DOHH2 (cell line): ENCODE measurements around the gene OGFOD2.

Source experiments
- H3F3A ChIP-seq: fragments of 200-600 bp; sonication (generic), shearing (Covaris generic); 2 replicates; pipeline ENCODE4 v1.6.0; 2016; ENCODE audit warnings: antibody characterized with exemption, mild to moderate bottlenecking; ENCODE audit not compliant: control insufficient read depth, insufficient read depth
- H3K27ac ChIP-seq: fragments of 200-600 bp; sonication (generic); 2 replicates; pipeline ENCODE4 v1.5.1; 2014; ENCODE audit warnings: low read depth, mild to moderate bottlenecking, low read length, moderate library complexity
- H3K27me3 ChIP-seq: fragments of 200-600 bp; sonication (generic); 2 replicates; pipeline ENCODE4 v1.6.1; 2014; ENCODE audit warnings: mild to moderate bottlenecking, low read length, mixed read lengths; ENCODE audit not compliant: control insufficient read depth
- H3K36me3 ChIP-seq: fragments of 200-600 bp; sonication (generic); 2 replicates; pipeline ENCODE4 v1.6.1; 2014; ENCODE audit warnings: mild to moderate bottlenecking, low read length, moderate library complexity, mixed read lengths; ENCODE audit not compliant: control insufficient read depth
- H3K4me1 ChIP-seq: fragments of 200-600 bp; sonication (generic); 2 replicates; pipeline ENCODE4 v1.6.1; 2014; ENCODE audit warnings: mild to moderate bottlenecking, low read length, mixed read lengths; ENCODE audit not compliant: control insufficient read depth
- H3K4me2 ChIP-seq: fragments of 200-600 bp; sonication (generic); 2 replicates; pipeline ENCODE4 v1.6.0; 2014; ENCODE audit warnings: mild to moderate bottlenecking, low read length, moderate library complexity
- H3K4me3 ChIP-seq: fragments of 200-600 bp; sonication (generic); 2 replicates; pipeline ENCODE4 v1.5.1; 2014; ENCODE audit warnings: mild to moderate bottlenecking, low read length, mixed read lengths
- H3K79me2 ChIP-seq: fragments of 200-600 bp; sonication (generic); 2 replicates; pipeline ENCODE4 v1.6.1; 2014; ENCODE audit warnings: mild to moderate bottlenecking, low read length, mixed read lengths; ENCODE audit not compliant: control insufficient read depth
- H3K9me2 ChIP-seq: fragments of 200-600 bp; sonication (generic); replicated peaks from 2 replicates; pipeline ENCODE4 v1.6.1; 2014; ENCODE audit warnings: mild to moderate bottlenecking, low read length, mixed read lengths; ENCODE audit not compliant: control insufficient read depth
- H3K9me3 ChIP-seq: fragments of 200-600 bp; sonication (generic); 2 replicates; pipeline ENCODE4 v1.6.1; 2014; ENCODE audit warnings: antibody characterized with exemption, low read length, mixed read lengths; ENCODE audit not compliant: control insufficient read depth, insufficient read depth
- H4K20me1 ChIP-seq: fragments of 200-600 bp; sonication (generic); 2 replicates; pipeline ENCODE4 v1.6.0; 2014; ENCODE audit warnings: low read depth, mild to moderate bottlenecking, antibody characterized with exemption, low read length, moderate library complexity; ENCODE audit not compliant: control insufficient read depth, insufficient read depth
- EZH2phosphoT487 ChIP-seq: fragments of 200-600 bp; sonication (generic); IDR thresholded peaks from 2 replicates; pipeline ENCODE4 v1.6.1; 2017; ENCODE audit warnings: borderline replicate concordance, mild to moderate bottlenecking, antibody characterized with exemption, low read length, moderate library complexity, mixed read lengths
- TF ChIP-seq, protein P1 (sequence below): fragments of 200-600 bp; sonication (generic); IDR thresholded peaks from one replicate; pipeline ENCODE4 v1.5.1; 2014; ENCODE audit warnings: antibody characterized with exemption, mild to moderate bottlenecking, low read depth, low read length; ENCODE audit not compliant: poor library complexity, severe bottlenecking

The OGFOD2 gene

DNA sequence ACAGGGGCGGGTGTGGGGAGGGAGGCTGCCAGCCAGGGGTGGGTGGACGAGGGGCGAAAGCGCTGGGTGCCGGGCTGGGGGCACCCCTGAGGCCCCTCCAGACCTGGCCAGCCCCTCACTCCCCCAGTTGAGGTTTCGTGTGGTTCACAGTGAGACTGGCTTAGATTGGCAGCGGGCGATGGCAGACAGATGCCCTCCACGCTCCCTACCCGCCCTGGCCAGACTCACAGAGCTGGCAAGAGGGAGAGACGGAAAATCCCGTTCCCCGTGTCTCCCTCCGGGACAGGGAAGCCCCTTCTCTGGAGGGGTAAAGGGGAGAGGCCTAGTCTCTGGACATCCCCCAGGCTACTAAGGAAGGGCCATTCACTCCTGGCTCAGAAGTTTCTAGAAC, 45.9 kb upstream of the OGFOD2 start:
- Histone ChIP-seq H3K4me1 (peaks cover 56% of the 10 kb centered on the region), H3K27ac (no peak overlapping the region), H3K9me3 (no peaks in the 10 kb centered on the region), H3K4me2 (no peak overlapping the region), H3K9me2 (no peaks in the 10 kb centered on the region), H3F3A (peaks cover 11% of the 10 kb centered on the region), H3K4me3 (no peak overlapping the region), H3K27me3 (no peaks in the 10 kb centered on the region), H3K36me3 (no peaks in the 10 kb centered on the region), H3K79me2 (no peaks in the 10 kb centered on the region), H4K20me1 (no peaks in the 10 kb centered on the region)
- TF ChIP-seq EZH2phosphoT487: no peak
- TF ChIP-seq, protein P1, sequence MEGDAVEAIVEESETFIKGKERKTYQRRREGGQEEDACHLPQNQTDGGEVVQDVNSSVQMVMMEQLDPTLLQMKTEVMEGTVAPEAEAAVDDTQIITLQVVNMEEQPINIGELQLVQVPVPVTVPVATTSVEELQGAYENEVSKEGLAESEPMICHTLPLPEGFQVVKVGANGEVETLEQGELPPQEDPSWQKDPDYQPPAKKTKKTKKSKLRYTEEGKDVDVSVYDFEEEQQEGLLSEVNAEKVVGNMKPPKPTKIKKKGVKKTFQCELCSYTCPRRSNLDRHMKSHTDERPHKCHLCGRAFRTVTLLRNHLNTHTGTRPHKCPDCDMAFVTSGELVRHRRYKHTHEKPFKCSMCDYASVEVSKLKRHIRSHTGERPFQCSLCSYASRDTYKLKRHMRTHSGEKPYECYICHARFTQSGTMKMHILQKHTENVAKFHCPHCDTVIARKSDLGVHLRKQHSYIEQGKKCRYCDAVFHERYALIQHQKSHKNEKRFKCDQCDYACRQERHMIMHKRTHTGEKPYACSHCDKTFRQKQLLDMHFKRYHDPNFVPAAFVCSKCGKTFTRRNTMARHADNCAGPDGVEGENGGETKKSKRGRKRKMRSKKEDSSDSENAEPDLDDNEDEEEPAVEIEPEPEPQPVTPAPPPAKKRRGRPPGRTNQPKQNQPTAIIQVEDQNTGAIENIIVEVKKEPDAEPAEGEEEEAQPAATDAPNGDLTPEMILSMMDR: no peak

DNA sequence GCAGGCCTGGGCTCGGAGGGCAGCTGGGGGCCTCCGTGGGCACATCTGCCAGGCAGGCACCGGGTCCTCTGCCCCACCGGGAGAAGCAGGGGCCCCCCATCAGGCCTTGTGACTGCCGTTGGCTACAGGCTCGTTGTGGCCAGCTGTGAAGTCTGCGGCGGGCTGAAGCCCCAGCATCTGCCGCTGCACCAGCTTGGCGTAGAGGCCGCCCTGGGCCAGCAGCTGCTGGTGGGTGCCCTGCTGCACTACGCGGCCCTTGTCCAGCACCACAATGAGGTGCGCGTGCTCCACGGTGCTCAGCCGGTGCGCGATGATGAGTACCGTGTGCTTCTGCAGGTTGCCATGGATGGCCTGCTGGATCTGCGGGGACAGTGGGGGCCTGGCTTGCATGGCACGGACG, 45.2 kb upstream of the OGFOD2 start:
- Histone ChIP-seq H3K27ac (no peak overlapping the region), H3K4me2 (no peak overlapping the region), H3K9me3 (no peaks in the 10 kb centered on the region), H3K4me3 (no peak overlapping the region), H3K9me2 (no peaks in the 10 kb centered on the region), H3K27me3 (no peaks in the 10 kb centered on the region), H3F3A (peaks cover 16% of the 10 kb centered on the region), H3K79me2 (no peaks in the 10 kb centered on the region), H3K36me3 (no peaks in the 10 kb centered on the region), H3K4me1 (peaks cover 60% of the 10 kb centered on the region), H4K20me1 (no peaks in the 10 kb centered on the region)
- no peak for TF ChIP-seq EZH2phosphoT487
- TF ChIP-seq, protein P1: no peak

DNA sequence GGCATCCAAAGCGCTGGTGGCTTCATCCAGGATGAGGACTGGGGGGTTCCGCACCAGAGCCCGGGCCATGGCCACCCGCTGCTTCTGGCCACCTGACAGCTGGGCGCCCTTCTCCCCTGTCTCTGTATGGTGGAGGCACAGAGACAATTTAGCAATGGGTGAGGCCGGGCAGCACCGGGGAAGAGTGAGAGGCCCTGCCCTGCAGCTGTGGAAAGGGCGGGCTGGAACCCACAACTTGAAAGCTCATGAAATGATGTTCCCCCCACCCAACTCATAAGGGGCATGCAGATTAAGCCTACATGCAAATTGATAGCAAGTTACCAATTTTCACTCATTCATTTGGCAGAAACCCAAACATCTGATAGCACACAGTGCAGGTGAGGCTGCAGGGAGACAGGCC, 42.8 kb upstream of the OGFOD2 start:
- Histone ChIP-seq H3K9me3 (0 out of 2 replicates have a peak, but pooled peaks cover 3% of the 10 kb centered on the region), H3K4me1 (peaks cover 73% of the 10 kb centered on the region), H3K4me3 (peak overlapping the region; percentile 54), H3K36me3 (no peaks in the 10 kb centered on the region), H3K27me3 (no peaks in the 10 kb centered on the region), H3K9me2 (no peaks in the 10 kb centered on the region), H4K20me1 (no peaks in the 10 kb centered on the region), H3F3A (peaks cover 22% of the 10 kb centered on the region), H3K4me2 (peak overlapping the region; percentile 55), H3K27ac (peak overlapping the region; percentile 94), H3K79me2 (no peaks in the 10 kb centered on the region)
- no peak for TF ChIP-seq EZH2phosphoT487
- TF ChIP-seq, protein P1: no peak

DNA sequence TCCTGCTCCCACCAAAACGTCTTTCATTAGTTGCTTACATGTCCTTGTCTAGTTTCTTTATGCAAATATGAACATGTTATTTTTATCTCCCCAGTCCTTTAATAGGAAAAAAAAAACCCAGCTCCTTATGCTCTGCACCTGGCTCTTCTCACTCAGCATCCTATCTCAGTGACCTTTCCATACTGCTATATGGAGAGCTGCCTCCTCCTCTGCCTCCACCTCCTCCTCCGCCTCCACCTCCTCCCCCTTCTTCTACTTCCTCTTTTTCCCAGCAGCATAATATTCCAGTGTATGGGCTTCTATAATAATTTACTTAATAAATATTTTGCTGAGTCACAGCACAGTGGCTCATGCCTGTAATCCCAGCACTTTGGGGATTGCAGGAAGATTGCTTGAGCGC, 40.3 kb upstream of the OGFOD2 start:
- Histone ChIP-seq H3K9me2 (no peaks in the 10 kb centered on the region), H3K4me3 (peak overlapping the region; percentile 59; the same call in 1 of the 2 replicates), H3K4me1 (peaks cover 71% of the 10 kb centered on the region), H3K9me3 (0 out of 2 replicates have a peak, but pooled peaks cover 3% of the 10 kb centered on the region), H3K4me2 (peak overlapping the region; percentile 68), H4K20me1 (no peaks in the 10 kb centered on the region), H3K79me2 (no peaks in the 10 kb centered on the region), H3F3A (peaks cover 22% of the 10 kb centered on the region), H3K27ac (peak overlapping the region; percentile 94), H3K36me3 (no peaks in the 10 kb centered on the region), H3K27me3 (no peaks in the 10 kb centered on the region)
- TF ChIP-seq EZH2phosphoT487: no peak
- TF ChIP-seq, protein P1: no peak
